Fibroblast of gingiva (primary cell): ENCODE measurements around the gene PTAFR.

Experiments
- DNase-seq: peaks from one replicate; pipeline ENCODE4 v3.0.0-alpha.2; 2011; ENCODE audit warnings: low read depth

The PTAFR gene

DNA sequence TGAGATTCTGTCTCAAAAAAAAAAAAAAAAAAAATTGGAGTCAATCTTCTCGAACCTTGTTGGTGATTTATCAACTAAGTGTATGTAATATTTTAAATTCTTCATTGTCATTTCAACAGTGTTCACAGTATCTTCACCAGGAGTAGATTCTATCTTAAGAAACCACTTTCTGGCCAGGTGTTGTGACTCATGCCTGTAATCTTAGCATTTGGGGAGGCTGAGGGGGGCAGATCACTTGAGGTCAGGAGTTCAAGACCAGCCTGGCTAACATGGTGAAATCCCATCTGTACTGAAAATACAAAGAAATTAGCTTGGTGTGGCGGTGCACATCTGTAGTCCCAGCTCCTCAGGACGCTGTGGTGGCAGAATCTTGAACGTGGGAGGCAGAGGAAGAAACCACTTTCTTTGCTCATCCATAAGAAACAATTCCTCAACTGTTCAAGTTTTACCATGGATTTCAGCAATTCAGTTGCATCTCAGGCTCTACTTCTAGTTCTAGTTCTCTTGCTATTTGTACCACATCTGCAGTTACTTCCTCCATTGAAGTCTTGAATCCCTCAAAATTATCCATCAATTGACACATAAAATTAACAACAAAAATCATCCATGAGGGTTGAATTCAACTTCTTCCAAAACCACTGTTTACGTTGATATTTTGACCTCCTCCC, 57.7 kb downstream of the PTAFR start:
- no peak for DNase-seq

DNA sequence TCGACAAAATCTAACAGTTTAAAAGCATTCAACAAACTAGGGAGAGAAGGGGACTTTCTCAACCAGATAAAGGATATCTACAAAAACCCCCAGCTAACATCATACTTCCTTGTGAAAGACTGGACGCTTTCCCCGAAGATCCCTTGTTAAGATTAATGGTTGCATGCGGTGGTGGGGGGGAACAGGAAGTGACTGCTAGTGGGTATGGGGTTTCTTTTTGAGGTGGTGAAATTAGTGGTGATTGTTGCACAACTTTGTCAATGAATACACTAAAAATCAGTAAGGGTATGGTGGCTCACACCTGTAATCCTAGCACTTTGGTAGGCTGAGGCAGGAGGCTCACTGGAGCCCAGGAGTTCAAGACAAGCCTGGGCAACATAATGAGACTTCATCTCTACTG, 61.2 kb downstream of the PTAFR start:
- no peak for DNase-seq

DNA sequence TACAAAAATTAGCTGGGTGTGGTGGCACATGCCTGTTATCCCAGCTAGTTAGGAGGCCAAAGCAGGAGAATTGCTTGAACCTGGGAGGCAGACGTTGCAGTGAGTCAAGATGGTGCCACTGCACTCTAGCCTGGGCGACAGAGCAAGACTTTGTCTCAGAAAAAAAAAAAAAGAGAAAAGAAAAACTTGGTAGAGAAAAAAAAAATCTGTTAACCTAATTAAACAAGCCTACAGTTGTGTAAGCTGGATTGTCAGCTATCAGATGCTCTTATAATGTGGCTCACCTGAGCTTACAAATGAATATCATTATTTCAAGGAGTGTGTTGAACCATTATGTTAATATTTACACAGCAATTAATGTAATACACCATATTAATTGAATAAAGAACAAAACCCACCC, 61.6 kb downstream of the PTAFR start:
- no peak for DNase-seq

DNA sequence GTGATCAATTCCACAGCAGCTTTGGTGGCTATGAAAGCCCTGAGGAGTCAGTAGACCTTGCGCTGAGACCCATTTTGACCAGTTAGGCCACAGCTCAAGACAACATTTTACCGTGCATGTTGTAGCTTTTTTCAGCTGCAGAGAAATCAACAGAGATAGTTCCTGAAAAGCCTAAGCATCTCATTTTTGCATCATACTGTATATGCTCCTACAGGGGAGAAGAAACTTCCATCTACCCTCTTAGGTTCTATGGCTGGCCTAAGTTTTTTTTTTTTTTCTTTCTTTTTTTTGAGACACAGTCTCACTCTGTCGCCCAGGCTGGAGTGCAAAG, 63.3 kb downstream of the PTAFR start:
- no peak for DNase-seq

DNA sequence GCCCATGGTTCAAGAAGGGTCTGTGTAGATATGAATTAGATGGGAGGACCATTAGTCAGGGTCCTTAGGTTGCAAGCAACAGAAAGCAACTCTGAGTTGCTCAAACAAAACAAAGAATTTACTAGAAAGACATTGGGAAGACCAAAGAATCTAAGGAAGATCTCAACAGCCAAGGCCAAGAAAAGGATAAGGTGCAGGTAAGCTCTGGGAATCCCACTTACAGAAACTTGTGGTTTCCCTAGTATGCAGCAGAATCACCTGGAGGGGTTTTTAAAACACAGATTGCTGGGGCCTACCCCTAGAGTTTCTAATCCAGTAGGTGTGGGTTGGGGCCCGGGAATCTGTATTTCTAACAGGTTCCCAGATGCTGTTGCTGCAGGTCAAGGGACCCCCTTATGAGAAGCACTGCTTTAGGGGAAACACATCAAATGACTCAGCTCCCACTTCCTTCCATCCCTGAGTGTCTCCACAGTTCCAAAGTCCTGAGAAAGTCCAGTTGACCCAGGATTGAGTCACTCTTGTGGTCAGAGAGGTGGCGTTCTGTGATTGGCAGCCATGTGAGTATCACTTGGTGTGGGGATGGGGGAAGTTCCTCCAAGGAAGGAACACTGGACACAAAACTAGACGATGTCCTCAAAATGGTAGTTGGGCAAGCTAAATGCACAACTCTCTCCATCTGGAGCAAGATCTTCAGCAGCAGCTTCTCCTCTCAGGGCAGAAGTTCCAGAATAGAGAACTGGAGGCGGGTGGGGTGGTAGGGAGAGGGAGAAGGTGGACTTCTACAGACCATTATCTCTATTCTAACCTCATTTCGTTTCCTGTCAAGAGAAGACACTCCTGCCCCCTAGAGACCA, 63.9 kb downstream of the PTAFR start:
- no peak for DNase-seq

DNA sequence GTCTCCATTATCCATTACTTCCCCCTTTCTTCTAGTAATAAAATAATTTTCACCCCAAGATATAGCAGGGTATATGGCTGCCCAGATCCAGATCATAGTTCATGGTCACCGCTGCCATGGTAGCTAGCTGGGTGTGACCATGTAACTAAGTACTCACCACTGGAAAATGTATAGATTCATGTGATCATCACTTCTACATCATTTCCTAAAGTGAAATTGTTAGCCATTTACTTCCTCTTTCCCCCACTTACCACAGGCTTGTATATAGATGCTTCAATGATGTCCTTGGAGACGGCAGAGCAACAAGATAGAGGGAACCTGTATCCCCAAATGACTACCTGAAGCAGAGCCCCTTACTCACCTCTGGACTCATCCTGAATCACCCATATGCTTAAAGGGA, 65.3 kb downstream of the PTAFR start:
- no peak for DNase-seq

DNA sequence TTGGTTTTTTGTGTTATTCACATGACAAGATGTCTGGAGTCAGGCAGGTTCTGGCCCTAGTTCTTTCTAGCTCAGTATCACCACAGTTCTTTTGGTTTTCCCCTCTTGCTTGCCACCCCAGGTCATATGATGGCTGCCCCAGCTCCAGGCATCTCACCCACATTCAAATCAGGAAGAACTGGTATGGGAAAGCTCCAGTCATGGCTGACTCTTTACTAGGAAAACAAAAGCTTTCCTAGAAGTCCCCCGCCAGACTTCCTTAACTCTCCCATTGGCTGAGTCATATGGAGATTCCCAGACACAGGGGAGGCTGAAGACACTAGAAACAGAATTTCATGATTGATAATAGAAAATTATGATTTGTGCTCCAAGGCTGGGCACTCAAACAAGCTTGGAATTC, 65.9 kb downstream of the PTAFR start:
- no peak for DNase-seq

DNA sequence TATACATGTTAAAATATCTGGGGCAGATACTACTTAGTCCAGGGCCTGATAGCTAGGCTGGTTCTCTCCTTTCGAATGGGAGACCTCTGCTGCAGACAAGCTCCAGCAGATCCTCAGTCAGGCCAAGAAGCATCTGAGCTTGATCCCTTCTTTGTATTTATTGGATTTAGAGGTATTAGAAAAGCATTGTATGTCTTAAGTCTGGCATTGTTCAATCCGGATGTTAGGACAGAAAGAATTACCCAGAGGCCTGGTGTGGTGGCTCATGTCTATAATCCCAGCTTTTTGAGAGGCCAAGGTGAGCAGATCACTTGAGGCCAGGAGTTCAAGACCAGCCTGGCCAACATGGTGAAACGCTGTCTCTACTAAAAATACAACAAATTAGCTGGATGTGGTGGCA, 66.9 kb downstream of the PTAFR start:
- no peak for DNase-seq

DNA sequence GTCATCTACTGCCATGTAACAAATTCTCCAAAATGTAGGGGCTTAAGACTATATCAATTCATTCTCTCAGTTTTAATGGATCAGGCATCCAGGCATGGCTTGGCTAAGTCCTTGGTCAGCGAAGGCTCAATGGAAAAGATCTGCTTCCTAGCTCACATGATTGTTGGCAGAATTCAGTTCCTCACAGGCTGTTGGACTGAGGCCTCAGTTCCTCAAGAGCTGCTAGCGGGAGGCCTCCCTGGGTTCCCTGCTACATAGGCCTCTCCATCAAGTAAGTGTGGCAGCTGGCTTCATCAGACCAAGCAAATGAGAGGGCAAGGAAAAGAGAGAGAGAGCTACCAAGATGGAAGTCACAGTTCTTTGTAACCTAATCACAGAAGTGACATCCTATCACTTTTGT, 68.5 kb downstream of the PTAFR start:
- DNase-seq, result no peak

DNA sequence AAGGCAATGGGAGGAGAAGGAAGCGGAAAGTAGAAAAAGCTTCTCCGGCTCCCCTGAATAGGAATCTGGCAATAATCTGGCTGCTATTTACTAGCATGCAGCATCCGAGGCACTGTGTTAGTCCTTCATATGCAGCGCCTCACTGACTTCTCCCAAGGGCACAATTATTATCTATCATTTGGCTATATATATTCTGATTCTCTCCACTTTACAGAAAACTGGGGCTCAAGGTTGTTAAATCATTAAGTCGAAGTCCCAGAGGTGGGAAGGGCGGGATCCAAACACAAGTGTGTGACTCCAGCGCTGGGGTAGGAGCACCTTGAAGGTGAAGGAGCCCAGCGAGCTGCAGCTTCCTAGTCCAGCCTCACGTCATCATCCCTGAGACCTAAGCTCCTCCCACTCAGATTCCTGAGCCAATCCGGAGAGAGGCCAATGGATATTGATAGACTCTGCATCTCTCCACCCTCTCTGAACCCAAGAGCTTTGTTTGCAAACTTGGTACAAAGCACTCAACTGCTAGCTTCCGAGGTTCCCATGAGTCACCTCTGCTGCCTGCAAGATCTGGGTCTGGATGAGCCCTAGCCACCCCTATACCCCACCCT, 71.5 kb downstream of the PTAFR start:
- peak; percentile 12 for DNase-seq

DNA sequence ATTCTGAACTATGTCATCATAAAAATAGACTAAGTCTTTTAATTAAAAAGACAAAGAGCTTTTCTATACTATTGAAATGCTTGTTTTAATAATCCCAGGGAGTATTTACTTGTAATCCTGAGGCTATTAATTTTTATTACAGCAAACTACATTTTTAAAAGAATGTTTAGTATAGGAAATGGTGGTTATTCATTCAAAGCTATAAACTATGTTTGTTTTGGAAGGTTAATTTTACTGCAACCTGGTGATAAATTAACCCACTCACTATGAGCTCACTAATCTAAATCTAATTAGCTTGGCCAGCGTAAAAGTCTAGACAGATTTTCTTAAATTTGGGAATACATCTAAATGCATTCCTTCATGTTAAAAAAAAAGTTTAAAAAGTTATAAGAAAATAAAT, 74.3 kb downstream of the PTAFR start:
- DNase-seq, result no peak

DNA sequence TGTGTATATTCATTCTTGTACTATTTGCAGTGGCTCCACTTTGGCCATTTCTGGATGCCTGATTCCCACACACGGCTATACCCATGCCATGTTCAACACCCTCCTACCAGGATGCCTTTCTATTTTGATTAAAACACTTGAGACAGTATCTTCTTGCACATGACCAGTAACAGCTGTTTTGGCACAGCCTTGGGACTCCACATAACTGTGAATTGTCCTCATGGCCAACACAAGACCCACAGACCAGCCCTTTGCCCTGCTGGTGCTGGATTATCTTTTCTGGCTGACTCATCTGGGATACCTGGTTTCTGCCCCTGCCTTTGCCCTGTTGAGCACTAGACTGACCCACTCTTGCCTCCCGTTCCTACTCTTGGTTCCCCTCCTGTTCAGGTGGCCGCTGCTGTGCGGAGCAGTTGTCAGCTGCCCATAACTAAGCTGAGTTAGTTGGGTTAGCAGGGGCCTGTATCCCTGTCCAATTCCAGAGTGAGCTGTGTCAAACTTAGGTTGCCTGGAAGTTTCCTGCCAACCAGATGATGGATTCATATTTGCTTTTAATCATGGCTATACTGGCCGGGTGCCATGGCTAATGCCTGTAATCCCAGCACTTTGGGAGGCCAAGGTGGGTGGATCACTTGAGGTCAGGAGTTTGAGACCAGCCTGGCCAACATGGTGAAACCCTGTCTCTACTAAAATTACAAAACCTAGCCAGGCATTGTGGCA, 77.3 kb downstream of the PTAFR start:
- peak; percentile 53 for DNase-seq
